Sigmoid colon (tissue), 7 donors: ENCODE data around the gene FBXL7. TPM values are rescaled to one million over a fixed set of nuclear protein-coding genes. Genes with fewer than 3 reads are reported as not detected.

Experiments
- DNase-seq: peaks from one replicate; pipeline ENCODE4 v3.0.0-alpha.2; 2019
- H3K27ac ChIP-seq, 4 donors: fragments of 200-600 bp; sonication (generic); one replicate each; pipeline ENCODE4 v1.5.1; 2016 to 2019; ENCODE audit warnings: mild to moderate bottlenecking in 1 of 4
- H3K27me3 ChIP-seq, 3 donors: fragments of 200-600 bp; sonication (generic); one replicate each; pipeline ENCODE4 v1.5.1; 2019; ENCODE audit warnings: mild to moderate bottlenecking in 1 of 3
- H3K36me3 ChIP-seq, 4 donors: fragments of 200-600 bp; sonication (generic); one replicate each; pipeline ENCODE4 v1.5.1; 2016 to 2019
- H3K4me1 ChIP-seq, 4 donors: fragments of 200-600 bp; sonication (generic); one replicate each; pipeline ENCODE4 v1.5.1; 2017 to 2019
- H3K4me3 ChIP-seq, 4 donors: fragments of 200-600 bp; sonication (generic); one replicate each; pipeline ENCODE4 v1.5.1; 2017 to 2019; ENCODE audit warnings: mild to moderate bottlenecking in 2 of 4, moderate library complexity in 1 of 4
- H3K9me3 ChIP-seq, 4 donors: fragments of 200-600 bp in 3 of 4; sonication (generic) in 3 of 4; one replicate each; pipeline versions ENCODE4 v1.5.1 to v1.6.1; 2013 to 2019
- EP300 ChIP-seq, 4 donors: sonication (generic); formaldehyde crosslinking; IDR thresholded peaks; one replicate each; pipeline ENCODE4 v1.6.1; 2017; ENCODE audit warnings: antibody characterized with exemption in 4 of 4
- POLR2A ChIP-seq, 2 donors: fragments of 450-650 bp; IDR thresholded peaks; one replicate each; pipeline ENCODE4 v1.6.1; 2016; ENCODE audit warnings: antibody characterized with exemption in 2 of 2, mild to moderate bottlenecking in 2 of 2, moderate library complexity in 2 of 2
- POLR2AphosphoS5 ChIP-seq, 4 donors: sonication (generic); formaldehyde crosslinking; IDR thresholded peaks; one replicate each; pipeline ENCODE4 v1.6.1; 2017; ENCODE audit warnings: antibody characterized with exemption in 4 of 4
- WGBS, 2 donors: extraction: QIAGEN DNeasy Blood & Tissue Kit; methylation state at CpG; one replicate each; pipeline ENCODE4 v1.1.7; 2013; 5-methylcytosine and 5-hydroxymethylcytosine counted together
- intact Hi-C: fragments of 100-400 bp; cut with DNase I; formaldehyde crosslinking; loops from one replicate; pipeline ENCODE4 v1.15.1; 2023
- polyA plus RNA-seq, 3 donors: library from polyadenylated mRNA; stranded (reverse); fragments of 200-250 nt; gene quantifications; one replicate each; pipeline ENCODE4 v1.2.3, GENCODE V29; 2013
- total RNA-seq, 4 donors: library from RNA; depleted of rRNA; stranded (reverse); fragments of >200 nt; gene quantifications; one replicate each; pipeline ENCODE4 v1.1.0, GENCODE V29; 2016
- TF ChIP-seq, protein P1 (sequence below), 4 experiments: fragments of 450-650 bp in 3 of 4; fragments of 200-600 bp in 1 of 4; IDR thresholded peaks; one replicate each; pipeline ENCODE4 v1.5.1; 2016 to 2019; ENCODE audit warnings: antibody characterized with exemption in 4 of 4, mild to moderate bottlenecking in 3 of 4, moderate library complexity in 2 of 4
- donor health status: healthy with polysubstance abuse.
- donor health status: Bipolar disorder and iron deficiency.
- donor health status: healthy.

FBXL7 gene
- total and polyA plus RNA-seq, 7 donors, result 0.92 to 44.3 (median 18.2) TPM

- Histone ChIP-seq H3K27me3 (no peaks in the 10 kb centered on the region), H3K36me3 (no peaks in the 10 kb centered on the region), H3K4me3 (no peak overlapping the region), H3K9me3 (no peaks in the 10 kb centered on the region), H3K27ac (no peak overlapping the region), H3K4me1 (peaks cover 0 to 43% (median 36%) of the 10 kb centered on the region in 4 donors)
- 76 to 85% methylated on average over 4 of the region's 4 CpGs for WGBS, 2 donors
- intact Hi-C loops, result no loop called here
- no peak for DNase-seq
- TF ChIP-seq POLR2AphosphoS5 (IDR thresholded peaks at IDR 0.05), result no peak
- TF ChIP-seq EP300 (IDR thresholded peaks at IDR 0.05), result no peak
- TF ChIP-seq, protein P1, sequence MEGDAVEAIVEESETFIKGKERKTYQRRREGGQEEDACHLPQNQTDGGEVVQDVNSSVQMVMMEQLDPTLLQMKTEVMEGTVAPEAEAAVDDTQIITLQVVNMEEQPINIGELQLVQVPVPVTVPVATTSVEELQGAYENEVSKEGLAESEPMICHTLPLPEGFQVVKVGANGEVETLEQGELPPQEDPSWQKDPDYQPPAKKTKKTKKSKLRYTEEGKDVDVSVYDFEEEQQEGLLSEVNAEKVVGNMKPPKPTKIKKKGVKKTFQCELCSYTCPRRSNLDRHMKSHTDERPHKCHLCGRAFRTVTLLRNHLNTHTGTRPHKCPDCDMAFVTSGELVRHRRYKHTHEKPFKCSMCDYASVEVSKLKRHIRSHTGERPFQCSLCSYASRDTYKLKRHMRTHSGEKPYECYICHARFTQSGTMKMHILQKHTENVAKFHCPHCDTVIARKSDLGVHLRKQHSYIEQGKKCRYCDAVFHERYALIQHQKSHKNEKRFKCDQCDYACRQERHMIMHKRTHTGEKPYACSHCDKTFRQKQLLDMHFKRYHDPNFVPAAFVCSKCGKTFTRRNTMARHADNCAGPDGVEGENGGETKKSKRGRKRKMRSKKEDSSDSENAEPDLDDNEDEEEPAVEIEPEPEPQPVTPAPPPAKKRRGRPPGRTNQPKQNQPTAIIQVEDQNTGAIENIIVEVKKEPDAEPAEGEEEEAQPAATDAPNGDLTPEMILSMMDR (IDR thresholded peaks at IDR 0.05), result no peak
- TF ChIP-seq POLR2A (IDR thresholded peaks at IDR 0.05), result no peak
Measured at GRCh38 chr5:15833365-15833764, 333.4 kb downstream of the FBXL7 start.

GRCh38 chr5:15834596-15835245 lies 334.7 kb downstream of the FBXL7 start:
- WGBS, 2 donors, result 41 to 49% methylated on average over 3 of the region's 3 CpGs
- intact Hi-C loops, result no loop called here
- no peaks in the 10 kb centered on the region for H3K27me3 ChIP-seq
- no peak for DNase-seq
- no peak overlapping the region for H3K4me3 ChIP-seq
- TF ChIP-seq EP300 (IDR thresholded peaks at IDR 0.05), result no peak
- no peaks in the 10 kb centered on the region for H3K36me3 ChIP-seq
- no peaks in the 10 kb centered on the region for H3K9me3 ChIP-seq
- no peak overlapping the region for H3K27ac ChIP-seq
- peaks cover 0 to 43% (median 36%) of the 10 kb centered on the region in 4 donors for H3K4me1 ChIP-seq

DNA sequence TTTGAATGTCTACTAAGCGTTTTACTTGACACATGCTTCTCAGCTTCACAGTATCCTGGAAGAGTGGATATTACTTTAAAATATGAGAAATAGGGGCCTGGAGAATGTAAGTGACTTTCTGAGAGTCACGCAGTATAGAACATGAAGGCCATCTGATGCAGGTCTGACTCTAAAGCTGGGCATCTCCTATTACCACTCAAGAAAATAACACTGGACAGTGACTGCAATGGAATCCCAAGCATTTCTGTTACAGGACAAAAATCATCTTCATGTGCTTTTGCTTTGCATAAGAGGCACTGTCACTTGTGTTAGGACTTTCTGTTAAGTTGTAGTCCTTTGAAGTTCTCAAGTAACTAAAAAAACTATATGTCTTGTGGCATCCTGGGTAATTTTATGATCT lies 335.5 kb downstream of the FBXL7 start:
- Histone ChIP-seq H3K36me3 (no peaks in the 10 kb centered on the region), H3K9me3 (no peaks in the 10 kb centered on the region), H3K4me1 (peaks cover 0 to 42% (median 35%) of the 10 kb centered on the region in 4 donors), H3K27me3 (no peaks in the 10 kb centered on the region), H3K27ac (no peak overlapping the region), H3K4me3 (no peak overlapping the region)
- TF ChIP-seq, protein P1 (IDR thresholded peaks at IDR 0.05), result no peak
- TF ChIP-seq POLR2AphosphoS5 (IDR thresholded peaks at IDR 0.05), result no peak
- TF ChIP-seq EP300 (IDR thresholded peaks at IDR 0.05), result no peak
- no peak for TF ChIP-seq POLR2A (IDR thresholded peaks at IDR 0.05)
- intact Hi-C loops, result no loop called here
- 89 to 96% methylated on average over 2 of the region's 2 CpGs for WGBS, 2 donors
- DNase-seq, result no peak

- DNase-seq, result no peak
- Histone ChIP-seq H3K36me3 (no peaks in the 10 kb centered on the region), H3K27me3 (no peaks in the 10 kb centered on the region), H3K4me1 (peaks cover 0 to 23% (median 17%) of the 10 kb centered on the region in 4 donors), H3K9me3 (no peaks in the 10 kb centered on the region), H3K27ac (no peak overlapping the region), H3K4me3 (no peak overlapping the region)
- intact Hi-C loops, result no loop called here
- TF ChIP-seq POLR2A (IDR thresholded peaks at IDR 0.05), result no peak
- TF ChIP-seq EP300 (IDR thresholded peaks at IDR 0.05), result no peak
- no peak for TF ChIP-seq POLR2AphosphoS5 (IDR thresholded peaks at IDR 0.05)
- TF ChIP-seq, protein P1 (IDR thresholded peaks at IDR 0.05), result no peak
- WGBS, 2 donors, result 41 to 50% methylated on average over 2 of the region's 2 CpGs
Measured at GRCh38 chr5:15837551-15838289, 337.7 kb downstream of the FBXL7 start.

DNA sequence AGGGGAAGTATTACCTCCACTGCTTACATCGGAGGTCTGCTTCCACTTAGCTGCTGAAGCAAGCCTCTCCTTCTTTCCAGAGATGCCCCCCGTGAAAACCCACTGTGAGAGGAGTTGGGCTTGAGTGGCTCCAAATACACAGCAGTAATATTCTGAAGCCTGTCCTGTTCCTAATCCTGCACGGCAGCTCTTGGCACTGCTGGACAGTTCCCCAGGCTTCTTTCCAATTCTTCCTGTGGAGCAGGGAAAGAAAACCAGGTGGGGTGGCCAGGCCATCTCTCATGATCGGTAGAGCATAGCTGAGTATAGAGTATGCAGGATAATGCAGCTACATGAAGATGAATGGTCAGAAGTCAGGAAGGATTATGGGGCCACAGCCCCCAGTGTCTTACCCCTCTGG lies 344.3 kb downstream of the FBXL7 start:
- Histone ChIP-seq H3K9me3 (no peaks in the 10 kb centered on the region), H3K36me3 (no peaks in the 10 kb centered on the region), H3K27me3 (no peaks in the 10 kb centered on the region), H3K27ac (no peak overlapping the region), H3K4me1 (no peaks in the 10 kb centered on the region), H3K4me3 (no peak overlapping the region)
- WGBS, 2 donors, result 69 to 71% methylated on average over 4 of the region's 4 CpGs
- no peak for DNase-seq
- TF ChIP-seq EP300 (IDR thresholded peaks at IDR 0.05), result no peak
- TF ChIP-seq, protein P1 (IDR thresholded peaks at IDR 0.05), result no peak
- no peak for TF ChIP-seq POLR2A (IDR thresholded peaks at IDR 0.05)
- TF ChIP-seq POLR2AphosphoS5 (IDR thresholded peaks at IDR 0.05), result no peak
- intact Hi-C loops, result no loop called here
